ENCODE measurements around the gene AGRN.
A peak's percentile ranks its signal among the peaks of the same experiment; 100 is the strongest.
"Not testable (repeated sequence)": the region's sequence is repeated elsewhere in the genome, so short reads cannot be mapped to it uniquely, and the experiment has no call there.

Gene AGRN

GRCh38 chr1:1013105-1013921 lies 6.6 kb upstream of the AGRN start, which contains the start of gene ISG15:
Gene ISG15 (plus strand): TSS chr1:1013497. CDS start chr1:1013574, 77 bp downstream.
- peak within 1 kb of the TSS; percentile 90 for H3K27ac Mint-ChIP-seq
- DNase-seq, result peak; percentile 71
- peaks cover 36% of the 10 kb centered on the region for H3K4me1 Mint-ChIP-seq
- no peak for TF ChIP-seq CTCF (IDR thresholded peaks at IDR 0.05)
- H3K27me3 Mint-ChIP-seq (ENCODE audit: low read depth, poor library complexity), result peaks cover 9% of the 10 kb centered on the region
- H3K9me3 Mint-ChIP-seq, result peaks cover 10% of the 10 kb centered on the region
- H3K4me3 Mint-ChIP-seq, result peak within 1 kb of the TSS; percentile 83
- peaks cover 14% of the 10 kb centered on the region for H3K36me3 Mint-ChIP-seq (ENCODE audit: low read depth)

GRCh38 chr1:1013922-1014648 lies 5.8 kb upstream of the AGRN start:
- Mint-ChIP-seq H3K27me3 (ENCODE audit: low read depth, poor library complexity) (peaks cover 9% of the 10 kb centered on the region), H3K9me3 (peaks cover 8% of the 10 kb centered on the region), H3K27ac (peak overlapping the region; percentile 90), H3K4me3 (peak overlapping the region; percentile 83), H3K36me3 (ENCODE audit: low read depth) (peaks cover 10% of the 10 kb centered on the region), H3K4me1 (peaks cover 34% of the 10 kb centered on the region)
- no peak for DNase-seq
- TF ChIP-seq CTCF (IDR thresholded peaks at IDR 0.05), result no peak

GRCh38 chr1:1014799-1015681 lies 4.9 kb upstream of the AGRN start:
- Mint-ChIP-seq H3K27me3 (ENCODE audit: low read depth, poor library complexity) (peaks cover 9% of the 10 kb centered on the region), H3K4me1 (peaks cover 34% of the 10 kb centered on the region), H3K4me3 (peak overlapping the region; percentile 83), H3K9me3 (peaks cover 7% of the 10 kb centered on the region), H3K27ac (peak overlapping the region; percentile 85), H3K36me3 (ENCODE audit: low read depth) (peaks cover 8% of the 10 kb centered on the region)
- DNase-seq, result no peak
- TF ChIP-seq CTCF (IDR thresholded peaks at IDR 0.05), result no peak

GRCh38 chr1:1017397-1018320 lies 2.3 kb upstream of the AGRN start:
- not testable (repeated sequence) for H3K27me3 Mint-ChIP-seq (ENCODE audit: low read depth, poor library complexity); DNase-seq; H3K36me3 Mint-ChIP-seq (ENCODE audit: low read depth); H3K9me3 Mint-ChIP-seq
- Mint-ChIP-seq H3K4me3 (peak overlapping the region; percentile 62), H3K4me1 (peaks cover 44% of the 10 kb centered on the region), H3K27ac (peak overlapping the region; percentile 95)

- H3K27ac Mint-ChIP-seq; DNase-seq; H3K36me3 Mint-ChIP-seq (ENCODE audit: low read depth); H3K9me3 Mint-ChIP-seq; H3K27me3 Mint-ChIP-seq (ENCODE audit: low read depth, poor library complexity); H3K4me3 Mint-ChIP-seq: not testable (repeated sequence)
- H3K4me1 Mint-ChIP-seq, result peaks cover 44% of the 10 kb centered on the region
Observed at GRCh38 chr1:1018321-1018685, 1.6 kb upstream of the AGRN start.

Measured in nephron progenitor cell (in vitro differentiated cells).